Mesenchymal stem cell (in vitro differentiated cells and primary cell): ENCODE data around the gene HBA2.
"Not testable (repeated sequence)": the region's sequence is repeated elsewhere in the genome, so short reads cannot be mapped to it uniquely, and the experiment has no call there.

ENCODE experiments used
- DNase-seq: peaks from one replicate; pipeline ENCODE4 v3.0.0-alpha.2; 2013
- H2AFZ ChIP-seq: one replicate; pipeline ENCODE4 v1.6.1; 2013; ENCODE audit warnings: low read depth, mild to moderate bottlenecking, control low read depth, inconsistent platforms, low read length, moderate library complexity
- H2AK5ac ChIP-seq: 2 replicates; pipeline ENCODE4 v1.6.1; 2013; ENCODE audit warnings: low read length, moderate library complexity, mild to moderate bottlenecking, inconsistent platforms; ENCODE audit not compliant: severe bottlenecking
- H2BK120ac ChIP-seq: one replicate; pipeline ENCODE4 v1.6.1; 2013; ENCODE audit warnings: low read depth, mild to moderate bottlenecking, inconsistent platforms, low read length, moderate library complexity
- H2BK12ac ChIP-seq, 2 experiments: one replicate each; pipeline ENCODE4 v1.6.1; 2013; ENCODE audit warnings: inconsistent platforms in 2 of 2, low read length in 2 of 2, mild to moderate bottlenecking in 2 of 2, moderate library complexity in 2 of 2, control low read depth in 1 of 2
- H2BK15ac ChIP-seq: one replicate; pipeline ENCODE4 v1.6.1; 2013; ENCODE audit warnings: mild to moderate bottlenecking, low read depth, inconsistent platforms; ENCODE audit not compliant: poor library complexity, severe bottlenecking
- H2BK5ac ChIP-seq: 2 replicates; pipeline ENCODE4 v1.6.1; 2013; ENCODE audit warnings: low read depth, mild to moderate bottlenecking, low read length, control low read depth, inconsistent platforms; ENCODE audit not compliant: poor library complexity, severe bottlenecking
- H3K14ac ChIP-seq, 2 experiments: one replicate each; pipeline ENCODE4 v1.6.1; 2013; ENCODE audit warnings: inconsistent platforms in 2 of 2, low read length in 2 of 2, control low read depth in 1 of 2, mild to moderate bottlenecking in 1 of 2, moderate library complexity in 1 of 2
- H3K18ac ChIP-seq, 2 experiments: one replicate each; pipeline ENCODE4 v1.6.1; 2013; ENCODE audit warnings: inconsistent platforms in 2 of 2, low read length in 2 of 2, control low read depth in 1 of 2, low read depth in 1 of 2, mild to moderate bottlenecking in 1 of 2
- H3K23ac ChIP-seq, 2 experiments: one replicate each; pipeline ENCODE4 v1.6.1; 2013; ENCODE audit warnings: inconsistent platforms in 2 of 2, low read length in 2 of 2, mild to moderate bottlenecking in 2 of 2, moderate library complexity in 2 of 2, control low read depth in 1 of 2
- H3K27ac ChIP-seq: 2 replicates; pipeline ENCODE4 v1.5.1; 2013; ENCODE audit warnings: mild to moderate bottlenecking, moderate library complexity, low read length, control low read depth, inconsistent platforms; ENCODE audit not compliant: poor library complexity, severe bottlenecking
- H3K27me3 ChIP-seq, 2 experiments: 2 replicates each; pipeline versions ENCODE4 v1.6.1 to v1.7.0; 2013; ENCODE audit warnings: low read length in 2 of 2, mild to moderate bottlenecking in 2 of 2, moderate library complexity in 2 of 2, control low read depth in 1 of 2, inconsistent platforms in 1 of 2; ENCODE audit not compliant: control insufficient read depth in 1 of 2, insufficient read depth in 1 of 2
- H3K36me3 ChIP-seq, 2 experiments: 2 replicates each; pipeline versions ENCODE4 v1.6.1 to v1.7.0; 2013; ENCODE audit warnings: low read length in 2 of 2, control low read depth in 1 of 2, inconsistent platforms in 1 of 2, low read depth in 1 of 2, mild to moderate bottlenecking in 1 of 2; ENCODE audit not compliant: insufficient read depth in 2 of 2, control insufficient read depth in 1 of 2
- H3K4ac ChIP-seq, 2 experiments: one replicate each; pipeline ENCODE4 v1.6.1; 2013; ENCODE audit warnings: inconsistent platforms in 2 of 2, low read length in 2 of 2, mild to moderate bottlenecking in 2 of 2, moderate library complexity in 2 of 2, control low read depth in 1 of 2, low read depth in 1 of 2
- H3K4me1 ChIP-seq: 2 replicates; pipeline ENCODE4 v1.6.1; 2013; ENCODE audit warnings: low read depth, low read length, control low read depth; ENCODE audit not compliant: control insufficient read depth, insufficient read depth
- H3K4me2 ChIP-seq: 2 replicates; pipeline ENCODE4 v1.6.1; 2013; ENCODE audit warnings: low read length, mild to moderate bottlenecking, inconsistent platforms; ENCODE audit not compliant: poor library complexity, severe bottlenecking
- H3K4me3 ChIP-seq, 2 experiments: 2 replicates each; pipeline versions ENCODE4 v1.5.1 to v1.7.0; 2013; ENCODE audit warnings: low read length in 2 of 2, mild to moderate bottlenecking in 2 of 2, control low read depth in 1 of 2, low read depth in 1 of 2; ENCODE audit not compliant: insufficient read depth in 1 of 2
- H3K79me1 ChIP-seq: replicated peaks from 2 replicates; pipeline ENCODE4 v1.6.1; 2013; ENCODE audit warnings: mild to moderate bottlenecking, control low read depth, low read length, inconsistent platforms; ENCODE audit not compliant: poor library complexity, severe bottlenecking
- H3K9ac ChIP-seq: 2 replicates; pipeline ENCODE4 v1.7.0; 2013; ENCODE audit warnings: mild to moderate bottlenecking, low read length, moderate library complexity
- H3K9me3 ChIP-seq: 2 replicates; pipeline ENCODE4 v1.7.0; 2013; ENCODE audit warnings: mild to moderate bottlenecking, low read length; ENCODE audit not compliant: control insufficient read depth
- H4K8ac ChIP-seq: one replicate; pipeline ENCODE4 v1.6.1; 2013; ENCODE audit warnings: inconsistent platforms, mild to moderate bottlenecking, low read length, moderate library complexity
- H4K91ac ChIP-seq: one replicate; pipeline ENCODE4 v1.6.1; 2013; ENCODE audit warnings: mild to moderate bottlenecking, low read length, inconsistent platforms
- WGBS: methylation state at CpG from one replicate; pipeline ENCODE4 v1.1.7; 2013; ENCODE audit warnings: mixed read lengths; 5-methylcytosine and 5-hydroxymethylcytosine counted together

Gene HBA2

GRCh38 chr16:176477-177382 is 4.1 kb downstream of the HBA2 start, which contains the start of gene HBA1:
Gene HBA1 (plus strand): TSS chr16:176680. CDS start chr16:176717, 37 bp downstream.
- Histone ChIP-seq H3K4me1 (peaks cover 18% of the 10 kb centered on the region), H3K23ac (peak within 1 kb of the TSS in 1 of 2 experiments; percentile 17), H3K27me3 (peaks cover 49 to 50% of the 10 kb centered on the region in 2 experiments)
- not testable (repeated sequence) for H4K8ac ChIP-seq, H3K14ac ChIP-seq, H3K36me3 ChIP-seq, H3K79me1 ChIP-seq, H3K9ac ChIP-seq, H2BK120ac ChIP-seq, H2AK5ac ChIP-seq, H3K27ac ChIP-seq, H3K9me3 ChIP-seq, H4K91ac ChIP-seq, DNase-seq, H2BK5ac ChIP-seq, H2BK12ac ChIP-seq, H3K4me2 ChIP-seq, H3K4ac ChIP-seq, H2AFZ ChIP-seq, H3K4me3 ChIP-seq, H2BK15ac ChIP-seq, H3K18ac ChIP-seq
- WGBS = no CpG with 5 or more reads among the region's 88 CpGs

- Histone ChIP-seq H3K27me3 (peaks cover 47 to 49% of the 10 kb centered on the region in 2 experiments), H3K4me3 (no peak overlapping the region), H3K9me3 (no peaks in the 10 kb centered on the region), H3K14ac (no peak overlapping the region), H3K18ac (no peak overlapping the region), H2BK5ac (no peak overlapping the region), H2BK12ac (no peak overlapping the region), H3K36me3 (peaks cover 0 to 5% of the 10 kb centered on the region in 2 experiments), H3K23ac (no peak overlapping the region), H3K9ac (no peak overlapping the region), H2AFZ (no peak overlapping the region), H3K79me1 (no peaks in the 10 kb centered on the region), H4K8ac (no peak overlapping the region), H2BK15ac (no peak overlapping the region), H3K4ac (no peak overlapping the region), H3K4me1 (peaks cover 18% of the 10 kb centered on the region), H2BK120ac (no peak overlapping the region), H2AK5ac (no peak overlapping the region), H3K27ac (no peak overlapping the region), H3K4me2 (no peak overlapping the region), H4K91ac (no peak overlapping the region)
- no peak for DNase-seq
- 24% methylated on average over 13 of the region's 13 CpGs for WGBS
Observed at GRCh38 chr16:177394-177822, 4.7 kb downstream of the HBA2 start.

DNA sequence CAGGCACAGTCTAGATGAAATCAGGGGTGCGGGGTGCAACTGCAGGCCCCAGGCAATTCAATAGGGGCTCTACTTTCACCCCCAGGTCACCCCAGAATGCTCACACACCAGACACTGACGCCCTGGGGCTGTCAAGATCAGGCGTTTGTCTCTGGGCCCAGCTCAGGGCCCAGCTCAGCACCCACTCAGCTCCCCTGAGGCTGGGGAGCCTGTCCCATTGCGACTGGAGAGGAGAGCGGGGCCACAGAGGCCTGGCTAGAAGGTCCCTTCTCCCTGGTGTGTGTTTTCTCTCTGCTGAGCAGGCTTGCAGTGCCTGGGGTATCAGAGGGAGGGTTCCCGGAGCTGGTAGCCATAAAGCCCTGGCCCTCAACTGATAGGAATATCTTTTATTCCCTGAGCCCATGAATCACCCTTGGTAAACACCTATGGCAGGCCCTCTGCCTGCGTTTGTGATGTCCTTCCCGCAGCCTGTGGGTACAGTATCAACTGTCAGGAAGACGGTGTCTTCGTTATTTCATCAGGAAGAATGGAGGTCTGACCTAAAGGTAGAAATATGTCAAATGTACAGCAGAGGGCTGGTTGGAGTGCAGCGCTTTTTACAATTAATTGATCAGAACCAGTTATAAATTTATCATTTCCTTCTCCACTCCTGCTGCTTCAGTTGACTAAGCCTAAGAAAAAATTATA is 5.4 kb downstream of the HBA2 start:
- no peaks in the 10 kb centered on the region for H3K9me3 ChIP-seq
- no peak overlapping the region for H2AFZ ChIP-seq
- H3K36me3 ChIP-seq = peaks cover 0 to 11% of the 10 kb centered on the region in 2 experiments
- H3K4me2 ChIP-seq = no peak overlapping the region
- H3K4ac ChIP-seq = no peak overlapping the region
- H3K79me1 ChIP-seq = no peaks in the 10 kb centered on the region
- no peak overlapping the region for H2BK12ac ChIP-seq
- H3K27me3 ChIP-seq = peaks cover 47 to 49% of the 10 kb centered on the region in 2 experiments
- H3K27ac ChIP-seq = no peak overlapping the region
- no peak overlapping the region for H4K8ac ChIP-seq
- no peak overlapping the region for H3K9ac ChIP-seq
- no peak overlapping the region for H3K18ac ChIP-seq
- no peak overlapping the region for H2BK120ac ChIP-seq
- H4K91ac ChIP-seq = no peak overlapping the region
- H2BK5ac ChIP-seq = no peak overlapping the region
- H2AK5ac ChIP-seq = no peak overlapping the region
- H3K4me1 ChIP-seq = peaks cover 18% of the 10 kb centered on the region
- H3K4me3 ChIP-seq = no peak overlapping the region
- no peak overlapping the region for H3K14ac ChIP-seq
- H3K23ac ChIP-seq = no peak overlapping the region
- no peak overlapping the region for H2BK15ac ChIP-seq
- no peak for DNase-seq
- 75% methylated on average over 10 of the region's 11 CpGs for WGBS

GRCh38 chr16:178668-179015 is 6.0 kb downstream of the HBA2 start:
- Histone ChIP-seq H3K4me1 (peaks cover 18% of the 10 kb centered on the region), H2BK5ac (no peak overlapping the region), H3K4ac (no peak overlapping the region), H3K23ac (no peak overlapping the region), H3K9me3 (no peaks in the 10 kb centered on the region), H2AK5ac (no peak overlapping the region), H2AFZ (no peak overlapping the region), H3K27me3 (peaks cover 47 to 49% of the 10 kb centered on the region in 2 experiments), H4K91ac (no peak overlapping the region), H3K79me1 (no peaks in the 10 kb centered on the region), H2BK12ac (no peak overlapping the region), H3K4me2 (no peak overlapping the region), H2BK15ac (no peak overlapping the region), H3K18ac (no peak overlapping the region), H3K4me3 (no peak overlapping the region), H3K9ac (no peak overlapping the region), H3K36me3 (peaks cover 0 to 13% of the 10 kb centered on the region in 2 experiments), H3K27ac (no peak overlapping the region), H3K14ac (no peak overlapping the region), H4K8ac (no peak overlapping the region), H2BK120ac (no peak overlapping the region)
- 97% methylated on average over 9 of the region's 11 CpGs for WGBS
- DNase-seq = no peak
